ENCODE measurements around the gene ZNF292.
"Not testable (repeated sequence)": the region's sequence is repeated elsewhere in the genome, so short reads cannot be mapped to it uniquely, and the experiment has no call there.

Gene ZNF292

GRCh38 chr6:87297119-87297518, 141.8 kb downstream of the ZNF292 start:
- POLR2A ChIA-PET = no interaction called here
- CTCF ChIA-PET = interaction anchor here (1.3 to 1.4 kb wide), 2 partner anchors 17 to 19 kb away, joined by 3 to 4 read pairs; no protein-coding TSS in a partner anchor
- TF ChIP-seq, protein P1, sequence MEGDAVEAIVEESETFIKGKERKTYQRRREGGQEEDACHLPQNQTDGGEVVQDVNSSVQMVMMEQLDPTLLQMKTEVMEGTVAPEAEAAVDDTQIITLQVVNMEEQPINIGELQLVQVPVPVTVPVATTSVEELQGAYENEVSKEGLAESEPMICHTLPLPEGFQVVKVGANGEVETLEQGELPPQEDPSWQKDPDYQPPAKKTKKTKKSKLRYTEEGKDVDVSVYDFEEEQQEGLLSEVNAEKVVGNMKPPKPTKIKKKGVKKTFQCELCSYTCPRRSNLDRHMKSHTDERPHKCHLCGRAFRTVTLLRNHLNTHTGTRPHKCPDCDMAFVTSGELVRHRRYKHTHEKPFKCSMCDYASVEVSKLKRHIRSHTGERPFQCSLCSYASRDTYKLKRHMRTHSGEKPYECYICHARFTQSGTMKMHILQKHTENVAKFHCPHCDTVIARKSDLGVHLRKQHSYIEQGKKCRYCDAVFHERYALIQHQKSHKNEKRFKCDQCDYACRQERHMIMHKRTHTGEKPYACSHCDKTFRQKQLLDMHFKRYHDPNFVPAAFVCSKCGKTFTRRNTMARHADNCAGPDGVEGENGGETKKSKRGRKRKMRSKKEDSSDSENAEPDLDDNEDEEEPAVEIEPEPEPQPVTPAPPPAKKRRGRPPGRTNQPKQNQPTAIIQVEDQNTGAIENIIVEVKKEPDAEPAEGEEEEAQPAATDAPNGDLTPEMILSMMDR (IDR thresholded peaks at IDR 0.05; ENCODE audit: control extremely low read depth, extremely low read depth, low read depth, missing control alignments) = no peak
- DNase-seq (ENCODE audit: extremely low spot score) = no peak

DNA sequence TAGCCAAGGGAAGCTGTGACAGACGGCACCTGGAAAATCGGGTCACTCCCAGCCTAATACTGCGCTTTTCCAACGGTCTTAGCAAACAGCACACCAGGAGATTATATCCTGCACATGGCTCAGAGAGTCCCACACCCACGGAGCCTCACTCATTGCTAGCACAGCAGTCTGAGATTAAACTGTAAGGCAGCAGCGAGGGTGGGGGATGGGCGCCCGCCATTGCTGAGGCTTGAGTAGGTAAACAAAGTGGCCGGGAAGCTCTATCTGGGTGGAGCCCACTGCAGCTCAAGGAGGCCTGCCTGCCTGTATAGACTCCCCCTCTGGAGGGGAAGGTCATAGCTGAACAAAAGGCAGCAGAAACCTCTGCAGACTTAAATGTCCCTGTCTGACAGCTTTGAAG, 145.9 kb downstream of the ZNF292 start:
- POLR2A ChIA-PET; DNase-seq (ENCODE audit: extremely low spot score): not testable (repeated sequence)
- CTCF ChIA-PET = interaction anchor here (1.1 to 2.1 kb wide), 6 partner anchors 9 to 142 kb away, joined by 3 to 7 read pairs (median 4); no protein-coding TSS in a partner anchor

DNA sequence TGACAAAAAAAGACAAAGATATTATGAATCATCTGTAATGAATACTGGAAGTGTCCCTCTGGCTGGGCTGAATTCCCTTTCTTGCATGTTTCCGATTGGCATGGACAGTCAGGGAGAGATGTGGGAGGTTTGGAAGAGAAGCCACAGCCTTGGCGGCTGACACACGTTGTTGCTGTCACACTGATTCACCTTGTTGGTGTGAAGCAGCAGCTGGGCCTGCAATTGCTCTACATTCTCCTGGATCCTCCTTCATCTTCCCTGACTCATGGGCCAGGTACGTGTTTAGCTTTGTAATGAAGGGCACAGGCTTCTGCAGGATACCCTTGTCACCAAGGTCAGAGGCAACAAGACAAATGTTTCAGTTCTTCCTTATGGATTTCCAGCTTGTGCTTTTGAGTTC, 153.6 kb downstream of the ZNF292 start:
- TF ChIP-seq, protein P1 (IDR thresholded peaks at IDR 0.05; ENCODE audit: control extremely low read depth, extremely low read depth, low read depth, missing control alignments) = no peak
- ChIA-PET POLR2A (no interaction called here), CTCF (no interaction called here)
- no peak for DNase-seq (ENCODE audit: extremely low spot score)

- ChIA-PET CTCF (interaction anchor here (0.9 kb wide), 1 partner anchor 9 kb away, joined by 4 read pairs; the partner anchor contains the start of gene SMIM8), POLR2A (interaction anchor here (0.6 kb wide), 1 partner anchor 23 kb away, joined by 4 read pairs; no protein-coding TSS in a partner anchor)
- DNase-seq (ENCODE audit: extremely low spot score) = no peak
- TF ChIP-seq, protein P1 (IDR thresholded peaks at IDR 0.05; ENCODE audit: control extremely low read depth, extremely low read depth, low read depth, missing control alignments) = no peak
Observed at GRCh38 chr6:87312860-87313259, 157.5 kb downstream of the ZNF292 start.
